GM12873 (cell line): Measurements from ENCODE around the gene SIGLEC9.

Source experiments
- CTCF ChIP-seq: IDR thresholded peaks from 2 replicates; pipeline ENCODE4 v1.5.1; 2012; ENCODE audit warnings: low read depth, mild to moderate bottlenecking, moderate library complexity, low read length, control low read depth; ENCODE audit not compliant: insufficient read depth; ENCODE audit errors: missing control alignments

The SIGLEC9 gene

DNA sequence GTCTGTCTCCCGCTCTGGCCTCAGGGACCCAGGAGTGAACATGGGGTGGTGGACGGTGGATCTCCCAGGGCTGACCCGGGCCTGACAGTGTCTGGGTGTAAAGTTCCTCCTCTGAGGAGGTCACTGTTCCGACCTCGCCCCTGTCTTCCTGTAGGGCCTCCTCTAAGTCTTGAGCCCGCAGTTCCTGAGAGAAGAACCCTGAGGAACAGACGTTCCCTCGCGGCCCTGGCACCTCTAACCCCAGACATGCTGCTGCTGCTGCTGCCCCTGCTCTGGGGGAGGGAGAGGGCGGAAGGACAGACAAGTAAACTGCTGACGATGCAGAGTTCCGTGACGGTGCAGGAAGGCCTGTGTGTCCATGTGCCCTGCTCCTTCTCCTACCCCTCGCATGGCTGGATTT is at the start of gene SIGLEC9:
Gene SIGLEC9, plus strand, starts transcription at position 178 of the 400 bp plus-strand sequence. Its CDS starts 69 bp downstream, at position 247.
- no peak for TF ChIP-seq CTCF

- no peak for TF ChIP-seq CTCF
These were observed 48.7 kb upstream of the SIGLEC9 start for GRCh38 chr19:51075998-51076397.

- no peak for TF ChIP-seq CTCF
These were observed 48.0 kb upstream of the SIGLEC9 start for GRCh38 chr19:51076631-51077213.

- no peak for TF ChIP-seq CTCF
These were observed 46.6 kb upstream of the SIGLEC9 start for GRCh38 chr19:51078104-51078503.

- TF ChIP-seq CTCF = no peak
These were observed 46.0 kb upstream of the SIGLEC9 start for GRCh38 chr19:51078731-51079130.

DNA sequence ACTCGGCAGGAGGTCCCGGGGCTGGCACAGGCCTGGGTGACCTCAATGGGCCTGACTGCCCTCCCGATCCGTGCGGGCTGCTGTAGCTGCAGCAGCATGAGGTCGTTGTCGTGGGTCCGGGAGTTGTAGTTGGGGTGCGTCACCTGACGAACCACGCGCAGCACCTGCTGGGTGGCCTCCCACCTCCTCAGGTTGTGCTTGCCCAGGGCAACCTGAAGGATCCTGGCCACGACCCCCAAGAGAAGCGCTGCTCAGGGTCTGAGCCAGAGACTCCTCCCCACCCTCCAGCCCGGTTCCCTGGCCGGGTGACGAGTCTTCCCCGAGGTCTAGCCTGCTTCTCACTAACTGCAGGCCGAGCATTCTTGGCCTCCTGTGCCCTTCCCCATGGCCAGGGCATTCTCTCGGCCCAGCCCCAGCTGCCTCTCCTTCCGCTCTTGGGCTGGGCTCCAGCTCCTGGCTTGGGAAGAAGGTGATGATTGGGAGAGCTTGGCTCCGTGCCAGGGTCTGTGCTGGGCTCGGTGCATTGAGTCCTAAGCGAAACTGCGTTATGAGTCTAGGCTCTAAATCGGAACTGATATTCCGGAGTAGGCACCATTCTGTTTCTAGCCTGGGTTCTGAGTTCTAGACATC is 45.1 kb upstream of the SIGLEC9 start:
- no peak for TF ChIP-seq CTCF

DNA sequence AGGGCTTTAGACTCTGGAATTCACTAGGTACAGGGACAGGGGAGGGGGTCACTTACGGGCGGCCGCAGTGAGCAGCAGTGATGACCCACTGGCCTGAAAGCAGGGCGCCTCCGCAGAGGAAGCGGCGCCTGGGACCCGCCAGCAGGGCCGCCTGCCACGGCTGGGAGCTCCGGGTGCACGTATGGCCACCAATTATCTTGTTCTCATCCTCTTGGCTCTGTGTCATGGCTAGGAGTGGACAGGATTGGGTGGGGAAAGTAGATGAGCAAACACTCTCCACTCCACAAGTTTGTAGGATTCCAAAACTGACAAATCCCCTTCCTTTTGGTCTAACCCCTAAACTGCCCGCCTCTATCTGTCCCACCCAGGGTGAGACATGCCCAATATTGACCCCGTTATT is 43.2 kb upstream of the SIGLEC9 start:
- TF ChIP-seq CTCF = no peak
